Naive thymus-derived CD4-positive, alpha-beta T cell (primary cell): ENCODE data around the gene PTGES2. TPM values are rescaled to one million over a fixed set of nuclear protein-coding genes. Genes with fewer than 3 reads are reported as not detected.

Source experiments
- ATAC-seq: fragments of 150-1000 bp; cut with Tn5 transposase; 2 replicates; pipeline ENCODE4 v1.10.0; 2021; ENCODE audit warnings: mild to moderate bottlenecking, moderate library complexity
- CTCF ChIA-PET: fragments of 350-600 bp; sonication (Branson Sonifier 250); formaldehyde crosslinking; loops from one replicate; lab custom pipeline; 2021; ENCODE audit warnings: antibody characterized with exemption; lab: Charles Lee
- POLR2A ChIA-PET: fragments of 350-600 bp; sonication (Branson Sonifier 250); formaldehyde crosslinking; loops from one replicate; lab custom pipeline; 2021; ENCODE audit warnings: antibody characterized with exemption, inconsistent platforms; lab: Charles Lee
- DNase-seq, 9 donors: peaks; one replicate each; pipeline versions ENCODE4 v3.0.0 to v3.0.0-alpha.2; 2020 to 2022; ENCODE audit warnings: mixed read lengths in 1 of 9
- H3K27ac ChIP-seq: one replicate; pipeline ENCODE4 v1.7.0; 2013; ENCODE audit warnings: mild to moderate bottlenecking, low read depth, low read length, moderate library complexity
- H3K27me3 ChIP-seq, 2 donors: one replicate each; pipeline ENCODE4 v1.7.0; 2013; ENCODE audit warnings: low read length in 2 of 2, mild to moderate bottlenecking in 2 of 2, moderate library complexity in 2 of 2; ENCODE audit not compliant: control insufficient read depth in 2 of 2, insufficient read depth in 2 of 2
- H3K36me3 ChIP-seq, 3 experiments: 1 replicate in 2 of 3; 2 replicates in 1 of 3; pipeline ENCODE4 v1.7.0; 2013; ENCODE audit warnings: low read length in 3 of 3, mild to moderate bottlenecking in 3 of 3, moderate library complexity in 1 of 3; ENCODE audit not compliant: insufficient read depth in 3 of 3, control insufficient read depth in 2 of 3
- H3K4me1 ChIP-seq, 2 donors: one replicate each; pipeline ENCODE4 v1.7.0; 2013; ENCODE audit warnings: low read length in 2 of 2, mild to moderate bottlenecking in 2 of 2, moderate library complexity in 1 of 2; ENCODE audit not compliant: control insufficient read depth in 2 of 2, insufficient read depth in 2 of 2
- H3K4me3 ChIP-seq: 2 replicates; pipeline ENCODE4 v1.7.0; 2013; ENCODE audit warnings: mild to moderate bottlenecking, low read length
- H3K9me3 ChIP-seq, 3 experiments: 1 replicate in 2 of 3; 2 replicates in 1 of 3; pipeline ENCODE4 v1.7.0; 2013; ENCODE audit warnings: low read length in 3 of 3; ENCODE audit not compliant: control insufficient read depth in 2 of 3
- H3K27ac Mint-ChIP-seq, 9 donors: one replicate each; pipeline ENCODE4 v1.8.0; 2020 to 2022; ENCODE audit warnings: mixed read lengths in 9 of 9, mild to moderate bottlenecking in 8 of 9, moderate library complexity in 5 of 9, inconsistent platforms in 2 of 9
- H3K27me3 Mint-ChIP-seq, 5 donors: one replicate each; pipeline ENCODE4 v1.8.0; 2021 to 2022; ENCODE audit warnings: mixed read lengths in 5 of 5, mild to moderate bottlenecking in 1 of 5
- H3K36me3 Mint-ChIP-seq, 5 donors: one replicate each; pipeline ENCODE4 v1.8.0; 2020 to 2022; ENCODE audit warnings: mixed read lengths in 5 of 5, mild to moderate bottlenecking in 3 of 5, inconsistent platforms in 1 of 5
- H3K4me1 Mint-ChIP-seq, 7 donors: one replicate each; pipeline ENCODE4 v1.8.0; 2020 to 2022; ENCODE audit warnings: mixed read lengths in 7 of 7, mild to moderate bottlenecking in 3 of 7, inconsistent platforms in 1 of 7
- H3K4me3 Mint-ChIP-seq, 10 donors: one replicate each; pipeline ENCODE4 v1.8.0; 2020 to 2022; ENCODE audit warnings: mild to moderate bottlenecking in 10 of 10, mixed read lengths in 10 of 10, moderate library complexity in 6 of 10, inconsistent platforms in 2 of 10
- H3K9me3 Mint-ChIP-seq, 11 donors: one replicate each; pipeline ENCODE4 v1.8.0; 2020 to 2022; ENCODE audit warnings: mixed read lengths in 11 of 11, mild to moderate bottlenecking in 4 of 11, inconsistent platforms in 1 of 11, moderate library complexity in 1 of 11
- intact Hi-C, 2 donors: fragments of 100-400 bp; cut with micrococcal nuclease; formaldehyde crosslinking; loops; one replicate each; pipeline ENCODE4 v1.15.1; 2023
- polyA plus RNA-seq, 2 donors: library from polyadenylated mRNA; unstranded; fragments of 300-500 nt; fragmentation: Illumina TruSeq; gene quantifications; one replicate each; pipeline ENCODE4 v1.2.3, GENCODE V29; 2021
- total RNA-seq, 6 experiments: library from RNA in 5 of 6; stranded (reverse) in 5 of 6; gene quantifications; 1 replicate in 5 of 6; 2 replicates in 1 of 6; pipeline ENCODE4 v1.2.3 and lab custom pipeline; 2021 to 2026

The PTGES2 gene
- total RNA-seq (10 to 100 TPM; 52.0 to 70.8 (median 61.3) TPM), polyA plus RNA-seq (10 to 100 TPM; 32.3 to 36.1 TPM), total RNA-seq (lab: John Stamatoyannopoulos, UW) (34.2 reads per million, percentile 63 among the genes with 10 or more reads in this experiment)

DNA sequence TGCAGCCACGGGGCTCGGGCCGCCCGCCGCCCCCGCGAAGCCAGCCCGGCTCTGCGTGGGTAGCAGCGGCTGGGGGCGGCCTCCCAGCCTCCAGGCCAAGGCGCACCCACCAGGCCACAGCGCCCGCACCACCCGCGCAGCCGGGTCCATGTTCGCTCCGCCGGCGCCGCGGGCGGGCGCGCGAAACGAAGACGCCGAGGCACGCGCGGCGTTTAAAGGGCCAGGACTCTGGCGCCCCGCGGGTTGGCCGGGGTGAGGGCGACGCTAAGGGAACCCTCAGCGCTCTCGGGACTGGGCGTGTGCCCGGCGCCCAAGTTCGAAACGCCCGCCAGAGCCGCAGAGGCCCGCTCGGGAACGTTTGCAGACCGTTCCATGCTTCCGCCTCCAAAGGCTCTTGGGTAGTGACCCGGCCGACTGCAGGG, at the start of gene PTGES2:
Gene PTGES2 (minus strand): TSS at position 162 of the 422 bp plus-strand sequence. CDS start 12 bp downstream, at position 150.
- H3K9me3 Mint-ChIP-seq, result peaks cover 0 to 4% (median 0%) of the 10 kb centered on the region in 11 donors
- Histone ChIP-seq H3K27ac (peak within 1 kb of the TSS; percentile 98), H3K27me3 (no peaks in the 10 kb centered on the region), H3K9me3 (no peaks in the 10 kb centered on the region), H3K4me3 (peak within 1 kb of the TSS; percentile 99), H3K4me1 (peaks cover 16 to 20% of the 10 kb centered on the region in 2 donors), H3K36me3 (peaks cover 0 to 34% (median 0%) of the 10 kb centered on the region in 3 experiments)
- peak within 1 kb of the TSS; percentile 97 to 100 (median 99) for H3K27ac Mint-ChIP-seq
- peaks cover 0 to 4% (median 0%) of the 10 kb centered on the region in 5 donors for H3K36me3 Mint-ChIP-seq
- intact Hi-C loops, result loop anchor here (1.0 to 10.0 kb wide), 5 partner anchors 59 to 1140 kb away; partner anchors contain the start of genes CIZ1 (in 1 of the 2), DPM2 (in 1 of the 2), SH2D3C (in 1 of the 2) and SLC25A25 (in 1 of the 2)
- peak; percentile 82 for ATAC-seq
- DNase-seq, result peak; percentile 74 to 88 (median 83)
- peaks cover 22 to 44% (median 32%) of the 10 kb centered on the region in 7 donors for H3K4me1 Mint-ChIP-seq
- peak within 1 kb of the TSS; percentile 93 to 99 (median 98) for H3K4me3 Mint-ChIP-seq
- H3K27me3 Mint-ChIP-seq, result peaks cover 0 to 18% (median 0%) of the 10 kb centered on the region in 5 donors
- ChIA-PET CTCF (no interaction called here), POLR2A (interaction anchor here (1.5 to 3.0 kb wide), 2 partner anchors 31 to 148 kb away, joined by 5 to 27 read pairs; partner anchors contain the start of genes BBLN, GOLGA2 and SWI5)

DNA sequence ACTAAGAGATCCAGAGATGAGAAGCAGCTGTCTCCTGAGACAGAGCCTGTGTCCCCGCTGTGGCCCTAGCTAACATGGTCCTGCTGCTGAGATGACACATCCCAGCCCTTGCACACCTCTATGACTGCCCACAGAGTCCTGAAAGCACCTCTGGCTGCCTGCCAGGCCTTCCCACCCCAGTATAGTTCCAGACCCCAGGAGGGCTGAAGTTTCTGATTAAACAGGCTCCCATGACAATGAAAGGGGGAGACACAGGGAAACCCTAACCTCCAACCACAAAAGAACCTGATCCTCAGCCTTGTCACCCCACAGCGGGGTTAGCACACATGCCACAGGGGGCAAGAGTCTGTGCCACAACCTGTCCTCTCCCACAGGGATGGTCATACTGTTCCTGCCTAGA, 48.2 kb upstream of the PTGES2 start:
- POLR2A ChIA-PET, result interaction anchor here (0.6 to 1.0 kb wide), 2 partner anchors 13 to 23 kb away, joined by 3 read pairs; no protein-coding TSS in a partner anchor
- H3K36me3 ChIP-seq, result peaks cover 13 to 72% (median 17%) of the 10 kb centered on the region in 3 experiments
- Mint-ChIP-seq H3K36me3 (peaks cover 5 to 43% (median 16%) of the 10 kb centered on the region in 5 donors), H3K4me3 (no peak overlapping the region), H3K27me3 (no peaks in the 10 kb centered on the region), H3K4me1 (no peaks in the 10 kb centered on the region), H3K9me3 (peaks cover 0 to 1% (median 0%) of the 10 kb centered on the region in 11 donors), H3K27ac (peak overlapping the region in 1 of 9 donors; percentile 72)
- CTCF ChIA-PET, result interaction anchor here (0.5 kb wide), 1 partner anchor 70 kb away, joined by 4 read pairs; no protein-coding TSS in a partner anchor
- H3K9me3 ChIP-seq, result peaks cover 0 to 5% (median 0%) of the 10 kb centered on the region in 3 experiments
- intact Hi-C loops, result loop anchor here in 1 of 2 donors (2.0 kb wide), 1 partner anchor 15 kb away; the partner anchor contains the start of gene CIZ1
- ATAC-seq, result no peak
- H3K27ac ChIP-seq, result no peak overlapping the region
- H3K27me3 ChIP-seq, result no peaks in the 10 kb centered on the region
- no peaks in the 10 kb centered on the region for H3K4me1 ChIP-seq
- no peak for DNase-seq
- no peak overlapping the region for H3K4me3 ChIP-seq

GRCh38 chr9:128175102-128175563, 47.6 kb upstream of the PTGES2 start:
- DNase-seq (no peak), ATAC-seq (no peak)
- H3K9me3 Mint-ChIP-seq, result peaks cover 0 to 1% (median 0%) of the 10 kb centered on the region in 11 donors
- ChIA-PET CTCF (no interaction called here), POLR2A (interaction anchor here (0.6 to 1.5 kb wide), 4 partner anchors 10 to 65 kb away, joined by 3 to 5 read pairs (median 3); no protein-coding TSS in a partner anchor)
- Histone ChIP-seq H3K4me3 (no peak overlapping the region), H3K36me3 (peaks cover 10 to 72% (median 17%) of the 10 kb centered on the region in 3 experiments), H3K4me1 (no peaks in the 10 kb centered on the region), H3K27me3 (no peaks in the 10 kb centered on the region), H3K27ac (no peak overlapping the region), H3K9me3 (peaks cover 0 to 5% (median 0%) of the 10 kb centered on the region in 3 experiments)
- H3K4me3 Mint-ChIP-seq, result no peak overlapping the region
- no peaks in the 10 kb centered on the region for H3K27me3 Mint-ChIP-seq
- peak overlapping the region in 1 of 9 donors; percentile 63 for H3K27ac Mint-ChIP-seq
- H3K36me3 Mint-ChIP-seq, result peaks cover 2 to 38% (median 13%) of the 10 kb centered on the region in 5 donors
- H3K4me1 Mint-ChIP-seq, result no peaks in the 10 kb centered on the region
- intact Hi-C loops, result loop anchor here in 1 of 2 donors (2.0 kb wide), 1 partner anchor 16 kb away; the partner anchor contains the start of gene CIZ1

- peak overlapping the region in 2 of 9 donors; percentile 8 to 30 for H3K27ac Mint-ChIP-seq
- Histone ChIP-seq H3K4me3 (no peak overlapping the region), H3K27me3 (no peaks in the 10 kb centered on the region), H3K27ac (no peak overlapping the region), H3K4me1 (no peaks in the 10 kb centered on the region), H3K9me3 (peaks cover 0 to 3% (median 0%) of the 10 kb centered on the region in 3 experiments), H3K36me3 (peaks cover 5 to 72% (median 17%) of the 10 kb centered on the region in 3 experiments)
- POLR2A ChIA-PET, result interaction anchor here (1.5 kb wide), 1 partner anchor 9 kb away, joined by 5 read pairs; no protein-coding TSS in a partner anchor
- H3K4me1 Mint-ChIP-seq, result no peaks in the 10 kb centered on the region
- ATAC-seq (no peak), DNase-seq (no peak)
- intact Hi-C loops, result loop anchor here in 1 of 2 donors (2.0 kb wide), 1 partner anchor 17 kb away; the partner anchor contains the start of gene CIZ1
- CTCF ChIA-PET, result no interaction called here
- H3K9me3 Mint-ChIP-seq, result no peaks in the 10 kb centered on the region
- peaks cover 0 to 30% (median 6%) of the 10 kb centered on the region in 5 donors for H3K36me3 Mint-ChIP-seq
- H3K4me3 Mint-ChIP-seq, result no peak overlapping the region
- H3K27me3 Mint-ChIP-seq, result no peaks in the 10 kb centered on the region
Measured at GRCh38 chr9:128174062-128174461, 46.5 kb upstream of the PTGES2 start.

GRCh38 chr9:128169925-128170324, 42.4 kb upstream of the PTGES2 start:
- Histone ChIP-seq H3K36me3 (peaks cover 0 to 66% (median 5%) of the 10 kb centered on the region in 3 experiments), H3K4me3 (no peak overlapping the region), H3K9me3 (no peaks in the 10 kb centered on the region), H3K4me1 (no peaks in the 10 kb centered on the region), H3K27ac (no peak overlapping the region), H3K27me3 (no peaks in the 10 kb centered on the region)
- H3K27me3 Mint-ChIP-seq, result no peaks in the 10 kb centered on the region
- peaks cover 0 to 2% (median 0%) of the 10 kb centered on the region in 7 donors for H3K4me1 Mint-ChIP-seq
- DNase-seq (no peak), ATAC-seq (no peak)
- intact Hi-C loops, result no loop called here
- no peak overlapping the region for H3K4me3 Mint-ChIP-seq
- H3K27ac Mint-ChIP-seq, result no peak overlapping the region
- H3K36me3 Mint-ChIP-seq, result peaks cover 5 to 26% (median 8%) of the 10 kb centered on the region in 5 donors
- POLR2A ChIA-PET, result interaction anchor here (1.1 to 1.2 kb wide), 2 partner anchors 13 to 660 kb away, joined by 3 read pairs; partner anchors contain the start of gene SPOUT1
- H3K9me3 Mint-ChIP-seq, result no peaks in the 10 kb centered on the region
- CTCF ChIA-PET, result no interaction called here

- intact Hi-C loops, result no loop called here
- ATAC-seq (no peak), DNase-seq (no peak)
- Histone ChIP-seq H3K27me3 (no peaks in the 10 kb centered on the region), H3K27ac (no peak overlapping the region), H3K36me3 (peaks cover 0 to 67% (median 5%) of the 10 kb centered on the region in 3 experiments), H3K9me3 (no peaks in the 10 kb centered on the region), H3K4me3 (no peak overlapping the region), H3K4me1 (no peaks in the 10 kb centered on the region)
- CTCF ChIA-PET, result no interaction called here
- H3K27me3 Mint-ChIP-seq, result no peaks in the 10 kb centered on the region
- no peaks in the 10 kb centered on the region for H3K9me3 Mint-ChIP-seq
- POLR2A ChIA-PET, result interaction anchor here (1.1 to 1.2 kb wide), 2 partner anchors 14 to 660 kb away, joined by 3 read pairs; partner anchors contain the start of gene SPOUT1
- H3K36me3 Mint-ChIP-seq, result peaks cover 5 to 24% (median 10%) of the 10 kb centered on the region in 5 donors
- H3K4me1 Mint-ChIP-seq, result peaks cover 0 to 2% (median 0%) of the 10 kb centered on the region in 7 donors
- no peak overlapping the region for H3K27ac Mint-ChIP-seq
- H3K4me3 Mint-ChIP-seq, result no peak overlapping the region
Measured at GRCh38 chr9:128169492-128169891, 42.0 kb upstream of the PTGES2 start.
